ENCODE measurements around the gene PSMB2.

PSMB2 gene

DNA sequence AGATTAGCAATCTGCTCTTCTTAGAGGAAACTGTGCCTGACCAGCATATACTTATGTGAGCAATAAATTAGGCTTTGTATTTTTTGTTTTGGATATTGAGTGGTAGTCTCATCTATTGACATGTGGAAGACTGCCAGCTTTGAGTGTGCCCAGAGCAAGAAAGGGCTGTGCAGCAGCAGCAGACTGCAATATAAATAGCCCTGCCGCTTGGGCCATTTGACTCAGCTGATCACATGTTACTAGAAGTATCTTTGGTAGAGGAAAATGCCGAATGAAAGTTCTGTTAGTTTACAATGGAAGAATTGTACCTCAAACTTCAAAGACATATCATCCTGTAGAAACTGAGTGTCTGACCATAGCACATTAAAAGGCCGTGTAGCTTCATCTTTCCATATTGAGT, 9.1 kb upstream of the PSMB2 start:
- TF ChIP-seq, protein P1, sequence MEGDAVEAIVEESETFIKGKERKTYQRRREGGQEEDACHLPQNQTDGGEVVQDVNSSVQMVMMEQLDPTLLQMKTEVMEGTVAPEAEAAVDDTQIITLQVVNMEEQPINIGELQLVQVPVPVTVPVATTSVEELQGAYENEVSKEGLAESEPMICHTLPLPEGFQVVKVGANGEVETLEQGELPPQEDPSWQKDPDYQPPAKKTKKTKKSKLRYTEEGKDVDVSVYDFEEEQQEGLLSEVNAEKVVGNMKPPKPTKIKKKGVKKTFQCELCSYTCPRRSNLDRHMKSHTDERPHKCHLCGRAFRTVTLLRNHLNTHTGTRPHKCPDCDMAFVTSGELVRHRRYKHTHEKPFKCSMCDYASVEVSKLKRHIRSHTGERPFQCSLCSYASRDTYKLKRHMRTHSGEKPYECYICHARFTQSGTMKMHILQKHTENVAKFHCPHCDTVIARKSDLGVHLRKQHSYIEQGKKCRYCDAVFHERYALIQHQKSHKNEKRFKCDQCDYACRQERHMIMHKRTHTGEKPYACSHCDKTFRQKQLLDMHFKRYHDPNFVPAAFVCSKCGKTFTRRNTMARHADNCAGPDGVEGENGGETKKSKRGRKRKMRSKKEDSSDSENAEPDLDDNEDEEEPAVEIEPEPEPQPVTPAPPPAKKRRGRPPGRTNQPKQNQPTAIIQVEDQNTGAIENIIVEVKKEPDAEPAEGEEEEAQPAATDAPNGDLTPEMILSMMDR (IDR thresholded peaks at IDR 0.05; ENCODE audit: poor library complexity, severe bottlenecking) = no peak
- DNase-seq (ENCODE audit: low spot score) (no peak), ATAC-seq (ENCODE audit: low read depth) (no peak)
- Histone ChIP-seq H3K4me1 (ENCODE audit: insufficient read depth, poor library complexity, severe bottlenecking) (no peaks in the 10 kb centered on the region), H3K4me3 (ENCODE audit: severe bottlenecking) (no peak overlapping the region), H3K27me3 (ENCODE audit: insufficient read depth, poor library complexity, severe bottlenecking) (no peaks in the 10 kb centered on the region), H3K9me3 (ENCODE audit: severe bottlenecking) (no peaks in the 10 kb centered on the region), H3K36me3 (ENCODE audit: low read depth) (no peaks in the 10 kb centered on the region), H3K27ac (ENCODE audit: poor library complexity, severe bottlenecking) (no peak overlapping the region)

DNA sequence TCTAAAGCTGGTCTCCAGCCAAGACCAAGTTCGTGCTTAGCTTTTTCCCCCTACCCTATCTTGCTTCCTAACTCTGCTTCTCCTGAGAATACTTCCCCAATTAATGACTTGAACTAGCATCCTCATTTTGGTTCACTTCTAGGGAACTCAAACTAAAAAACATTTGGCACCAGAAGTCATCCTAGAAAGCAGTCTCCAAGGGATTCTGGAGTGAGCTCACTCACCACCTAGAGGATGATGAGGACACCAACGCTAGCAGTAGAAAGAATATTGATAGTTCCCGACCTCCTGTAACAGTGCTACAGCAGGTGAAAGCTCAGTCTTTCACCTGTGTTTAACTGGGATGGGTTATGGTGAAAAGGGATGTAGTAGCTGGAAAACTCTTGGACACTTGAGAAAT, 4.7 kb upstream of the PSMB2 start:
- H3K27ac ChIP-seq (ENCODE audit: poor library complexity, severe bottlenecking) = no peak overlapping the region
- no peaks in the 10 kb centered on the region for H3K36me3 ChIP-seq (ENCODE audit: low read depth)
- ATAC-seq (ENCODE audit: low read depth) (peak; percentile 35; the same call in 1 of the 3 replicates), DNase-seq (ENCODE audit: low spot score) (no peak)
- TF ChIP-seq, protein P1 (IDR thresholded peaks at IDR 0.05; ENCODE audit: poor library complexity, severe bottlenecking) = no peak
- no peaks in the 10 kb centered on the region for H3K4me1 ChIP-seq (ENCODE audit: insufficient read depth, poor library complexity, severe bottlenecking)
- no peak overlapping the region for H3K4me3 ChIP-seq (ENCODE audit: severe bottlenecking)
- H3K9me3 ChIP-seq (ENCODE audit: severe bottlenecking) = no peaks in the 10 kb centered on the region
- peaks cover 5% of the 10 kb centered on the region for H3K27me3 ChIP-seq (ENCODE audit: insufficient read depth, poor library complexity, severe bottlenecking)

DNA sequence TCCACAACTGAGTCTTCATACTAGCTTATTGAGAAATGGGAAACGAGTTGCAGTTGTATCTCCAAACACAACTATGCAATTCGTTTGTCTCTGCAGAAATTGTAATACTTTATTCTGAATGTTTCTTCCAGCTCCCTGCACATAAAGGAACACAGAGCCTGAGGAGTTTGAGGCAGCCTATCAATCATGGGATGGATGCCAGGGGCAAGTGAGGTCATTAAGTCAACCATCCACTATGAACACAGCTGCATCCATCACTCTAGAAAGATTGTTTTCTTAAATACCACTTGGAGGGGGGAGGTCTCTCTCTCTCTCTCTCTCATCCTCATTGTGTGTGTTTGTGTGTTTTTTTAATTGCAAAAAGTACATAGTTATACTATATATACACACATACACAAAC, 2.9 kb upstream of the PSMB2 start:
- TF ChIP-seq, protein P1 (IDR thresholded peaks at IDR 0.05; ENCODE audit: poor library complexity, severe bottlenecking) = no peak
- ATAC-seq (ENCODE audit: low read depth) (no peak), DNase-seq (ENCODE audit: low spot score) (no peak)
- Histone ChIP-seq H3K27ac (ENCODE audit: poor library complexity, severe bottlenecking) (no peak overlapping the region), H3K4me1 (ENCODE audit: insufficient read depth, poor library complexity, severe bottlenecking) (peaks cover 9% of the 10 kb centered on the region), H3K27me3 (ENCODE audit: insufficient read depth, poor library complexity, severe bottlenecking) (peaks cover 5% of the 10 kb centered on the region), H3K9me3 (ENCODE audit: severe bottlenecking) (no peaks in the 10 kb centered on the region), H3K4me3 (ENCODE audit: severe bottlenecking) (no peak overlapping the region), H3K36me3 (ENCODE audit: low read depth) (no peaks in the 10 kb centered on the region)

DNA sequence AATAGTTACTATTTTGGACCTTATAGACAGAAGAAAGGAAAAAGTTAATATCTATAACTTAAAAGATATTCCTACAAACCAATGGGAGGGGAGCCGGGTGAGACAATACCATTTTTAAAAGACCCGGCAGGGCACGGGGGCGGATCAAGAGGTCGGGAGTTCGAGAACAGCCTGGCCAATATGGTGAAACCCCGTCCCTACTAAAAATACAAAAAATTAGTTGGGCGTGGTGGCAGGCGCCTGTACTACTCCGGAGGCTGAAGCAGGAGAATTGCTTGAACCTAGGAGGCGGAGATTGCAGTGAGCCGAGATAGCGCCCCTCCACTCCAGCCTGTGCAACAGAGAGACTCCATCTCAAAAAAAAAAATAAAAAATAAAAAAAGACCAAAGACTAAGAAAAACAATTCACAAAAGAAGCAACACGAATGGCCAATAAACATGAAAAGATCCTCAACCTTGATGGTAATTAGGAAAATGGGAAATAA, 1.2 kb upstream of the PSMB2 start:
- TF ChIP-seq, protein P1 (IDR thresholded peaks at IDR 0.05; ENCODE audit: poor library complexity, severe bottlenecking) = no peak
- Histone ChIP-seq H3K27me3 (ENCODE audit: insufficient read depth, poor library complexity, severe bottlenecking) (peaks cover 5% of the 10 kb centered on the region), H3K4me1 (ENCODE audit: insufficient read depth, poor library complexity, severe bottlenecking) (peaks cover 14% of the 10 kb centered on the region), H3K4me3 (ENCODE audit: severe bottlenecking) (peak overlapping the region; percentile 93), H3K36me3 (ENCODE audit: low read depth) (peaks cover 3% of the 10 kb centered on the region; the same call in 1 of the 2 replicates), H3K9me3 (ENCODE audit: severe bottlenecking) (no peaks in the 10 kb centered on the region), H3K27ac (ENCODE audit: poor library complexity, severe bottlenecking) (peak overlapping the region; percentile 59)
- ATAC-seq (ENCODE audit: low read depth) = no peak
- no peak for DNase-seq (ENCODE audit: low spot score)

DNA sequence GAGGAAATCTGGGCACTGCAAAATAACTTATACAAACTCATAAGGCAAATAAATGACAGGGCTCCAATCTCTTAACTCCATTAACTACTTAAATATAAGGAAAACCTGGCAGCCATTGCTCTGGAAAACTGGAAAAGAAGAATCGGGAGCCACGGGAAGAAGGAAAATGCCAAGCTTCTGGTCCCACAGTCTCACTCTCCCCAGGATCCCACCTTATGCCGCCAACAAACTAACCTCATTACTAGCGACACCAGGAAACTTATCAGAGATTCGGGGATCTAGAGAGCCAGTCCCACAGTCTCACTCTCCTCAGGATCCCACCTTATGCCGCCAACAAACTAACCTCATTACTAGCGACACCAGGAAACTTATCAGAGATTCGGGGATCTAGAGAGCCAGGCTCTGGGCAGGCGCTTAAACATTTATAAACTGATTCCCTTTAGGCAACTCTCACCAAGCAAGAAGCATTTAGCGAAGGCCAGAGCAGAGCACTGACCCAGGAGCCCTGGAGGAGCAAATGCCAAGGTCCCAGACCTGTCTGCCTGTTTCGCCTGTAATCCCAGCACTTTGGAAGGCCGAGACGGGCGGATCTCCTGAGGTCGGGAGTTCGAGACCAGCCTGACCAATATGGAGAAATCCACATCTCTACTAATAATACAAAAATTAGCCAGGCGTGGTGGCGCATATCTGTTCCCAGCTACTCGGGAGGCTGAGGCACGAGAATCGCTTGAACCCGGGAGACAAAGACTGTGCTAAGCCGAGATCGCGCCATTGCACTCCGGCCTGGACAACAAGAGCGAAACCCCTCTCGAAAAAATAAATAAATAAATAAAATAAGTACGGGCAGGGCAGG, 720 bp downstream of the PSMB2 start:
- Histone ChIP-seq H3K27me3 (ENCODE audit: insufficient read depth, poor library complexity, severe bottlenecking) (peaks cover 5% of the 10 kb centered on the region), H3K9me3 (ENCODE audit: severe bottlenecking) (no peaks in the 10 kb centered on the region), H3K36me3 (ENCODE audit: low read depth) (peaks cover 17% of the 10 kb centered on the region), H3K4me3 (ENCODE audit: severe bottlenecking) (peak overlapping the region; percentile 93), H3K4me1 (ENCODE audit: insufficient read depth, poor library complexity, severe bottlenecking) (peaks cover 24% of the 10 kb centered on the region), H3K27ac (ENCODE audit: poor library complexity, severe bottlenecking) (peak overlapping the region; percentile 59)
- ATAC-seq (ENCODE audit: low read depth) = no peak
- TF ChIP-seq, protein P1 (IDR thresholded peaks at IDR 0.05; ENCODE audit: poor library complexity, severe bottlenecking) = no peak
- DNase-seq (ENCODE audit: low spot score) = no peak
